Gastroesophageal sphincter (tissue), 3 donors: ENCODE data around the gene NFASC.

Source experiments
- EP300 ChIP-seq: sonication (generic); formaldehyde crosslinking; IDR thresholded peaks from one replicate; pipeline ENCODE4 v1.6.1; 2017; ENCODE audit warnings: antibody characterized with exemption, mild to moderate bottlenecking
- POLR2A ChIP-seq, 2 donors: fragments of 450-650 bp; IDR thresholded peaks; one replicate each; pipeline ENCODE4 v1.6.1; 2017; ENCODE audit warnings: antibody characterized with exemption in 2 of 2, mild to moderate bottlenecking in 2 of 2, moderate library complexity in 1 of 2
- POLR2AphosphoS5 ChIP-seq: sonication (generic); formaldehyde crosslinking; IDR thresholded peaks from one replicate; pipeline ENCODE4 v1.6.1; 2017; ENCODE audit warnings: antibody characterized with exemption
- TF ChIP-seq, protein P1 (sequence below), 4 experiments: fragments of 200-600 bp in 2 of 4; fragments of 450-650 bp in 2 of 4; sonication (generic) in 1 of 4; IDR thresholded peaks; one replicate each; pipeline ENCODE4 v1.5.1; 2017 to 2019; ENCODE audit warnings: antibody characterized with exemption in 4 of 4, mild to moderate bottlenecking in 2 of 4, moderate library complexity in 2 of 4

DNA sequence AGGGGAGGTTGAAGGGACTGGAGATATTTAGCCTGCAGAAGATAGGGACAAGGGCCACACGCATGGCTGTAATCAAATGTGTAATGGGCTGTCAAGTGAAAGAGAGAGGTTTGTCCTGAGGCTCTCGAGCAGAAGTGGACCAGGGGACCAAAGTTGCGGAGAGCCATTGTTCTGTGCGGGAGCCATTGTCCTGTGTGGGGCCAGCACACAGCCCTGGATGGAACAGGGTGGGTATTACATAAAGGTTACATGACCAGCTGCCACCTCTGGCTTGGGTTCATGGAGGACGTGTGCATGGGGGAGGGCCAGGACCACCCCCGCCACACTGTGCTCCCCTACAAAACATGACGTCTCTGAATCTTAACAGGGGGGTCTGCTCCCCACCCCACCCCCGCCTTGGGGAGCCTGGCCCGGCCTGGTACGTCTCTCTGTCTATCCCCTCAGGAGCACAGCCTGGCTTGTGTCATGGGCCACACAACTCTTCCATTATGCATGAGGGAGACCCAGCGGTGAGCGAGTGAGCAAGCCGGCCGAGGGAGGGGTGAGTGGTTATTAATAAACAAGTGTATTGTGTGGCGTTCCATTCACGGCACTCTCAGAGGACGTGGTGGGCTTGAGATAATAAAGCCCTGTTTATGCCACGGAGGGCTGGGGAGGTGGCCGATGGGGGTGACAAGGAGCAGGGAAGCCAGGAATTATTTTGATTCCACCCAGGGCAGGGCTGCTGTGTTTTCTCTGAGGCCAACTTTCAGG lies at the start of gene NFASC:
- TF ChIP-seq, protein P1, sequence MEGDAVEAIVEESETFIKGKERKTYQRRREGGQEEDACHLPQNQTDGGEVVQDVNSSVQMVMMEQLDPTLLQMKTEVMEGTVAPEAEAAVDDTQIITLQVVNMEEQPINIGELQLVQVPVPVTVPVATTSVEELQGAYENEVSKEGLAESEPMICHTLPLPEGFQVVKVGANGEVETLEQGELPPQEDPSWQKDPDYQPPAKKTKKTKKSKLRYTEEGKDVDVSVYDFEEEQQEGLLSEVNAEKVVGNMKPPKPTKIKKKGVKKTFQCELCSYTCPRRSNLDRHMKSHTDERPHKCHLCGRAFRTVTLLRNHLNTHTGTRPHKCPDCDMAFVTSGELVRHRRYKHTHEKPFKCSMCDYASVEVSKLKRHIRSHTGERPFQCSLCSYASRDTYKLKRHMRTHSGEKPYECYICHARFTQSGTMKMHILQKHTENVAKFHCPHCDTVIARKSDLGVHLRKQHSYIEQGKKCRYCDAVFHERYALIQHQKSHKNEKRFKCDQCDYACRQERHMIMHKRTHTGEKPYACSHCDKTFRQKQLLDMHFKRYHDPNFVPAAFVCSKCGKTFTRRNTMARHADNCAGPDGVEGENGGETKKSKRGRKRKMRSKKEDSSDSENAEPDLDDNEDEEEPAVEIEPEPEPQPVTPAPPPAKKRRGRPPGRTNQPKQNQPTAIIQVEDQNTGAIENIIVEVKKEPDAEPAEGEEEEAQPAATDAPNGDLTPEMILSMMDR (IDR thresholded peaks at IDR 0.05), result no peak
- no peak for TF ChIP-seq POLR2A (IDR thresholded peaks at IDR 0.05)
- TF ChIP-seq POLR2AphosphoS5, result no peak
- no peak for TF ChIP-seq EP300
